HG03060 (cell line): Measurements from ENCODE around the gene HCN4.

Source experiments
- ATAC-seq: cut with Tn5 transposase; IDR thresholded peaks from one replicate; pipeline ENCODE4 v1.9.1; 2021; ENCODE audit warnings: low read depth, moderate number of reproducible peaks; ENCODE audit not compliant: unreplicated experiment

HCN4 gene

GRCh38 chr15:73352082-73352481, 16.7 kb downstream of the HCN4 start:
- no peak for ATAC-seq

DNA sequence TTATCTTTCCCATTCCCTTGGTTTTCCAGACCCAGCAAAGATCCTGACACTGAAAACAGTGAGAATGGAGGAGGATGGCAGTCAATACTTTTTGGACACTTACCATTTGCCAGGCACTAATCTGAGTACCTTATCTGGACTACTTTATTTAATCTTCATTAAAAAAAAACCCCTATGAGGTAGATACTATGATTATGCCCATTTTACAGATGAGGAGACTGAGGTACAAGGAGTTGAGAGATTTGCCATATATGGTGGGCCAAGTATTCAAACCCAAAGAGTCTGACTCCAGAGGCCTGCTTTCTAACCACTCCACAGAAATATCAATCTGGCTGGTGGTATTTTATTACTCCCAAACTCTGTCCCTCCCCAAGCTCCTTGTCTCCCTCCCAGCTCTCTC, 19.6 kb downstream of the HCN4 start:
- ATAC-seq, result no peak

DNA sequence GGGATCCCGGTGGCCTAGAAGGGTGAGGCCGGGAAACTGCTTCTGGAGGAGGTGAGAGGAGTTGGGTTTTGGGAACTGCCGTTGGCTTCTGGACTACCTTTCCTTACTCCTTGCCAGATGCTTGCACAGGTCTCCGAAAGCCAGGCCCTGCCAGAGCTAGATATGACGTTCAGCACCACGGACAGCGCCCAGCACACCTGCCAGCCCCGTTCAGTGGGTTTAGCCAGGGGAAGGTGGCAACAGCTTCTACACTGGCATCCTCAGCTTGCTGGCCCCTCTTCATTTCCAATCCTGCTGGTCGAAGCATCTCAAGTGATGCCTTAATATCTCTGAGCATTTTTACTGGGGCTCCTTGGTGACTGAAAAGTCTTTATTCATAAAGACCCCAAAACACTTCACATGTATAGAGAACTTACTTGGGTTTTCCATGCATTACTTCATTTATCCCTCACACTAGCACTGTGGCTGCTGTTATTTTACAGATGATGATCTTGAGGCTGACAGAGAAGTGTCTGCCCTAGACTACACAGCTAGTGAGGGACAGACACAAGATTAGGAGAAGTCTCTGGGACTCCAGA, 21.9 kb downstream of the HCN4 start:
- no peak for ATAC-seq

DNA sequence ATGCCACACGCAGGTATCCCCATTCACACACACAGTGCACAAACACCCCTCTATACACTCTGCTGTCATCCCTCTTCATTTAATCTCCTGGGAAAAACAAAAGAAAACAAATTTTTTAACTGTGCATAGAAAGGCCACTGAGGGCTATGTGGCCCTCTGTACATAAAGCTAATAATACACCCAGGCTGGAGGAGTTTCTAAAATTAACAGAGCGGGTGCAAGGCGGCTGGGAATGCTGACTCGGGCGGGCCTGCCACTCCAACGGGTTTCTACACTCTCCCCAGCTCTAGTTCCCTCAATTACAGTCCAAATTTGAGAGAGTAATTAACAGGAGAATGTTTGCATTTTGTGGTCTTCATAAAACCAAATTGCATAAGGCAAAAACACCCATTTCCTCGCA, 23.1 kb downstream of the HCN4 start:
- ATAC-seq, result no peak

DNA sequence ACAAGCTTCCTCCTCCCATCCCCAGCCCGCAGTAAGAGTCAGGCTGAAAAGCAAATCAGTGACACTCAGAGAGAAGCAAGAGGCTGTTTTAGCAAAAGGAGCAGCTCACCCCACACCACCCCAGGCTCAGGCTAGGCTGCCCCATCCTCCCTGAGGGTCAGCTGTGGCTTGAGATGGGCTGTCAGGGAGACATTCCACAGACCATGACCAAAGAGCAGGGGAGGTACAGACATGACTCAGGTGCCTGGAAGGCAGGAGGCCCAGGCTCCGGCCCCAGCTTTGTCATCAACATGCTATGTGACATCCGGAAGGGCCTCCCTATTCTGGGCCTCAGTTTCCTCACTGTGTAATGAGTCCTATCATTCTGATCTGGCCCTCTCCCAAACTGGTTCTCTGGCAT, 24.7 kb downstream of the HCN4 start:
- ATAC-seq, result no peak

DNA sequence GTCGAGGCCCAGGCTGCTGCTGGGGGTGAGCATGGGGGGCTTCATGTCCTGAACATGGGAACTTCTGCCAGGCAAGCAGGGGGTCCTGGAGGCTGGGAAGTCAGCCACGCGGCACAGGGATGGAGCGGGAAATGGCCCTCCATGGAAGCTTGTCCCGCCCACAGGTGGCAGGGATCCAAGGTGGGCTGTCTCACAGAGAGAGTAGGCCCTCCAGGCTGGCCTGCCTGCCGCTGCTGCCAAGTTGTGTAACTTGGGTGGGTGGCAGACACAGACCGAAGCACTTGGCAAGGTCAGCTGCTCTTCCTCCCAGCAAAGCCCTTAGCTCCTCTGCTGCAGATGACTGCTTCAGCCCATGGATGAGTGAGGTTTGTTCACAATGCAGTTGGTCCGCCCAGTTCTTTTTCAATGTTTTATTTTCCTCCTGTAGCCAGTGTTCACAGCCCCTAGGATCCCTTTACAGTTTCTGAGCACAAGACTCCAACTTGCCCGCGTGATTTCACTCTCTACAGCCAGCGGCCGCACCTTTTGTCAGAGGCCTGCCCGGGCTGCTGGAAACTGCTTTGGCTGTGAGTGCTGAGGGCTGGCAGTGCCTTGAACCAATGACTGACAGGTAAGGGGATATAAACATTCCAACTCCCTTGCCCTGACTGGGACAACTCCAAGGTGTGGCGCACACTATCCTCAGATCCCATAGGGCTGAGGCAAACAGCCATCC, 26.7 kb downstream of the HCN4 start:
- ATAC-seq, result no peak

GRCh38 chr15:73340502-73341192, 28.1 kb downstream of the HCN4 start:
- ATAC-seq, result no peak

- ATAC-seq, result no peak
Measured at GRCh38 chr15:73338606-73339374, 30.0 kb downstream of the HCN4 start.

DNA sequence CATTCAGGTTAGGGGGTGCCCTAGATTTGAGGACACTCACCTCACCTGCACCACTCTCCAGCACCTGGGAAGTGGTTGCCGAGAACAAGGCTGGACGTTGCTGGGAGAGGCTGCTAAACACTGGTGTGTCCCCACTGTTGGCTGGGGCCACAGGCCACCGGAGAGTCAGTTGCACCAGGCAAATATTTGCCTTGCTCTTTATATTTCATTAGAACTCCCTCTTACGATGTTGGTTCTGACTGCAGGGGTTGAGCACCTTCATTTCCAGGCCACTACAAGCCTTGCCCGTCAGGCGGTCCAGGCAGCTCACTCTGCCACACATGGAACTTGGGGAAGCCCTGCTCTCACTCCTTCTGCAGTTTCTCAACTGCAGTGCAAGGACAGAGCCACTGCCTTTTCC, 30.7 kb downstream of the HCN4 start:
- ATAC-seq, result no peak

DNA sequence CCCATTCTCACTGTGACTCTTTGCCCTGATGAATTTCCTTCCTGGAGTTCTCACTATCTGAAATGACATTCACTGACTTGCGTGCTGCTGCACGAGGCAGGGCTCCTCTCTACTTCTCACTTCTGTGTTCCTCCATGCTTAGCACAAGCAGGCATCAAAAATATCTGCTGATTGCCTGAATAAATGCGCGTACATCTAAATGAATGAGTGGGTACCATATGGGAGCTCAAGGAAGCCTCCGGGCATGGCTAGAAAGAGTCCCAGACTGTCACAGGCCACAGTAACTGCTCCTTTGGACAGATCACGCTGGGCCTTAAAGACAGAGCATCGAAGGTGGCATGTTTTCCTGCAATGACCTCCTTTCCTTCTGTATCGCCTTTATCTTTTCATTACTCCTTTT, 31.6 kb downstream of the HCN4 start:
- no peak for ATAC-seq

- ATAC-seq, result no peak
Measured at GRCh38 chr15:73336756-73337155, 32.0 kb downstream of the HCN4 start.

DNA sequence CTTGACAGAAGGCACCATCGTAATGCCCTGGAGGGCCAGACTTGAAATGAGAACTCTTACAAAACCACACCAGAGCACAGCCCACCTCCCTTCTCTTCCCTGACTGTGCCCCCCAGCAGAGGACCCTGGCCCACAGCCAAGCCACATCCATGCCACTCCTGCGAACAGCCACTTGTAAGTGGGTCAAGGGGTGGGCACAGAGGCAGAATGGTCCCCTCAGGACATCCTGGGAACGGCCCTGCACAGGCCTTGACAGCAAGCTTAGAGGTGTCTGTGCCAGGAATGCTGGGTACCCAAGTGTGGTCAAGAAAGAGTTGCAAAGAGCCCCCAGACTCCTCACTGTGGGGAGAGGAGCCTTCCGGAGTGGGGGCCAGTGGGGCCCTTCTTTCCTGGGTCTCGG, 33.3 kb downstream of the HCN4 start:
- ATAC-seq, result no peak

DNA sequence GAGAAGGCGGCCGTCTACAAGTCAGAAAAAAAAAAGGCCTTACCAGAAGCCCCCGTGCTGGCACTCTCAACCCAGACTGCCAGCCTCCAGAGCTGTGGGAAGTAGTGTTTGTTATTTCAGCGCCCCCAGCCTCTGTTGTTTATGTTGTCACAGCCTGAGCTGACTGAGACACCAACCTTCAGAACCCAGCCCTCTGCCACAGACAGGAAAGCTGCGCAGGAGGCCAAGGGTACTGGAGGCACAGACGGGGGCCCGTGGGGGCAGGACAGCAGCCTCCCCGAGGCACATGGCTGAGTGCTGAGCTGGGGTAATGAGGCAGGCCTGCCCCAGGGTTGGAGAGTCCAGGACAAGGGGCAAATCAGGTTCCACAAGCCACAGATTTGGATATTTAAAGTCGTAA, 33.7 kb downstream of the HCN4 start:
- ATAC-seq, result no peak

GRCh38 chr15:73334086-73334485, 34.7 kb downstream of the HCN4 start:
- no peak for ATAC-seq

GRCh38 chr15:73333001-73333400, 35.8 kb downstream of the HCN4 start:
- ATAC-seq, result no peak

DNA sequence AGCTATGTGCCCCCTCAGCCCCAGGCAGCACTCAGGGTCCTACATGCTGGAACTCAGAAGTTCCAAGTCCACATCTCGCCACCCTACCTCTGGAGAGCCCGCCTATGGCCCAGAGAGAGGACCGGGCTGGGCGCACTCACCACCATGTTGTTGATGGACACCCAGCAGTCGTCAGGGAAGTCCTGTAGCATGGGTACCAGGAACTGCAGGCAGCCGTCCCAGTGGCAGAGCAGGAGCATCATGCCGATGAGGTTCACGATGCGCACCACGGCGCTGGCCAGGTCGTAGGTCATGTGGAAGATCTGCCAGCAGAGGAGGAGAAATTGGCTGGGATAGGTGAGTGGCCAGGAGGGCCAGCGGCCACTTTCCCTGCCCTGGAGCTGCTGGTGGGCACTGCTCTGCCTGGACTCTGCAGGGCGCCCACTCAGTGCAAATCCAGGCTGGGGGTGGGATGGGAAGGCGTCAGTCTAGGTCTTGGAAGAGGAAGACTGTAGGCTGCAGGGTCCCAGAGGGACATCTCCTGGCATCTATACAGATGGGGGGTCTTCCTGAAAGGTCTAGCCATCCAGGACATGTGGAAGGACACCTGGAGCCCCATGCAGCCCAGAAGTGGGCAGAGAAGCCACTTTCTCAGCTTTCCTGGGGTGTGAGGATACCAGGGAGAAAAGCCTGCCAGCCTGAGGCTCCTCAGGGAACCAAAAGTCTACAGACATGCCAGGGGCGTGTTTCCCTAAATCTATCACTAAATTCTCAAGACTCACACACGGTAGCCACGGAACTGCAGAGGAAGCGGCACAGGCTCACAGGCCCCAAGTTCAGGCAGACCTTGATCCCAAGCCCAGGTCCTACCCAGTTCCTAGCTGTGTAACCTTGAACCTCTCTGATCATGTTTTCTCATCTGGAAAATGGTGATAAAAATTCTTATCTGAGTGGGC, 36.5 kb downstream of the HCN4 start:
- no peak for ATAC-seq

- ATAC-seq, result no peak
Measured at GRCh38 chr15:73331501-73331900, 37.3 kb downstream of the HCN4 start.

DNA sequence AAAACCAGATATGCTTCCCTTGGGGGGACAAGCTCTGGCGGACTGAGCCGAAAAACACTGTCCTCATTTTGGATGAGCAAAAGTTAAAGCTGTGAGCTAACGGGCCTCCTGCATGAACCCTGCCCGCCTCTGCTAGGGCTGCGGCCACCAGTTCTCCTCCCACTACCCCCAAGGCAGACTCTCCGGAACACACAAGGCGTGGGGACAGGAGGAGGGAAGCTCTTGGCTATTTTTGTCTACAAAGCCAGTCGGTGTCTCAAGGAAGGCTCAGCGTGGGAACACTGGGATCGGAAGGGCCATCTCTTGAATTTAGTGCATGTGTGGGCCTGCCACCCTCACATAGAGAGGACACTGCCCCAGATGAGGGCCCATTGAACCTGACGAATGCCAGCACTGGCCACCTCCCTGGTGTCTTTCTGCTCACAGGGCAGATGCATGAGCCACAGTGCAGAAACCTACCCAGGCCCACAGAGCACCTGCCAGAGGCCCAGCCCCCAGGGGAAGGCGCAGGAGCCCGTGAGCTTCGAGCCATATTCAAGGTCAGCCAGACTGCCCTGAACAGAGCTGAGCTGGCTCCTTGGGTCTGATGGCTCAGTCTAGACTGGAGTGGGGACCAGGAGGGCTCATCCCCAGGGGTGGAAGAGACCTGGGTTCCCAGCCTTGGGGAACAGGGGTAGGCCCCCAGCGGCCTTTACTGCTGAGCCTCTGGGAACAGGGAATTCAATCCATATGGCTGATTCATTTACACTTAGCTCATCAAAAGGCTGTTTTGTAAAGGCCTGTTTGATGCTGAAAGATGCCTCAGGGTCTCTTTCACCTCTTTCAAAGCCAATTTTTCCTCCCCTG, 38.3 kb downstream of the HCN4 start:
- no peak for ATAC-seq

DNA sequence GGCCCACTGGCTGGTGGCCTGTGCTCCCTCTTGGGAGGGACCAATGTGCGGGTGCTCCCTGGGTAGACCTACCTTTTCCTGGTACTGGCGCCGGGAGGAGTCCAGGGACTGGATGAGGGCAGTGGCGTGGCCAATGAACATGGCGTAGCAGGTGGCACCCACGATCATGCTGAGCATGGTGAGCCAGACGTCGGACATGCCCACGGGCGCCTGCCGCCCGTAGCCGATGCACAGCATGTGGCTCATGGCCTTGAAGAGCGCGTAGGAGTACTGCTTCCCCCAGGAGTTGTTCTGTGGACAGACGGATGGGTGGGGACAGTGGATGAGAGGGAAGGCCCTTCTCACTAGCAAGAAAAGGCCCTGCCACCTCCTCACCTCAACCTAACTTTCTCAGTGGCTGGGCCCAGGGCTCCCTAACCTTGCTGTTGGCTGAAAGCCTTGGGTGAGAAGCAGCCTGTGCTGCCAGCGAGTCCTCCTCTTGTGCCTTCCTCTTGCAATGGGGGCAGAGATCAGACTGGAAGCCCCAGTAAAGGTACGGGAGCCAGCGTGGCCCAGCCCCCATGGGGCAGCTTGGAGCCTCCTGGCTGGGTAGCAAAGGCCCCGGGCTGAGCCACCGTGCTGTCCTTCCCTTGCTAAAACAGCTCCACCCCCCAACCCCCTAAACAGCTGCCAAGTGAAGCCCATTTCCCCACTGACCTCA, 39.1 kb downstream of the HCN4 start:
- ATAC-seq, result no peak
